H1 (cell line): ENCODE results near the gene C1orf52. TPM values are rescaled to one million over a fixed set of nuclear protein-coding genes. Genes with fewer than 3 reads are reported as not detected.

Experiments used
- CTCF ChIA-PET: fragments of 300-600 bp; sonication (Branson Sonifier 250); formaldehyde crosslinking; loops from one replicate; lab custom pipeline; 2021; ENCODE audit not compliant: partially characterized antibody; lab: Charles Lee
- POLR2A ChIA-PET: fragments of 300-600 bp; sonication (Branson Sonifier 250); formaldehyde crosslinking; loops from one replicate; lab custom pipeline; 2021; ENCODE audit warnings: inconsistent platforms; ENCODE audit not compliant: partially characterized antibody; lab: Charles Lee
- DNase-seq, 2 experiments: peaks; one replicate each; pipeline versions ENCODE4 v3.0.0 to v3.0.0-alpha.2; 2010 to 2022; ENCODE audit warnings: low spot score in 2 of 2, low read depth in 1 of 2, mixed read lengths in 1 of 2
- FAIRE-seq: peaks from 2 replicates; lab custom pipeline; 2011; peaks lifted over from hg19 to GRCh38; lab: Jason Lieb, UNC
- H2AFZ ChIP-seq: 2 replicates; pipeline ENCODE4 v1.8.1; 2012; ENCODE audit warnings: low read length, inconsistent platforms
- H2AK5ac ChIP-seq: 2 replicates; pipeline ENCODE4 v1.6.1; 2013; ENCODE audit warnings: low read depth, low read length
- H2BK120ac ChIP-seq: replicated peaks from 2 replicates; pipeline ENCODE3; 2013; ENCODE audit warnings: low read depth, low read length, inconsistent platforms
- H2BK12ac ChIP-seq: 2 replicates; pipeline ENCODE4 v1.6.1; 2013; ENCODE audit warnings: low read depth, low read length
- H2BK15ac ChIP-seq: 2 replicates; pipeline ENCODE4 v1.6.1; 2013; ENCODE audit warnings: low read length
- H2BK20ac ChIP-seq: 2 replicates; pipeline ENCODE4 v1.6.1; 2013; ENCODE audit warnings: low read length
- H2BK5ac ChIP-seq: 2 replicates; pipeline ENCODE4 v1.6.1; 2013; ENCODE audit warnings: low read depth, low read length
- H3K14ac ChIP-seq: 2 replicates; pipeline ENCODE4 v1.6.1; 2013; ENCODE audit warnings: inconsistent platforms; ENCODE audit not compliant: insufficient read length
- H3K18ac ChIP-seq: 2 replicates; pipeline ENCODE4 v1.6.1; 2013; ENCODE audit warnings: low read length; ENCODE audit errors: extremely low read depth
- H3K23ac ChIP-seq: 2 replicates; pipeline ENCODE4 v1.6.1; 2013; ENCODE audit warnings: inconsistent platforms; ENCODE audit not compliant: insufficient read length
- H3K23me2 ChIP-seq: 2 replicates; pipeline ENCODE4 v1.6.1; 2013; ENCODE audit warnings: low read depth, low read length
- H3K27ac ChIP-seq: 2 replicates; pipeline ENCODE4 v1.6.1; 2011; ENCODE audit warnings: low read depth, low read length, inconsistent platforms
- H3K27me3 ChIP-seq, 4 experiments: replicated peaks in 1 of 4; 1 replicate in 1 of 4; 2 replicates in 3 of 4; pipeline versions ENCODE4 v1.6.1 to v1.8.1; 2011 to 2013; ENCODE audit warnings: low read length in 3 of 4, mild to moderate bottlenecking in 3 of 4, inconsistent platforms in 2 of 4, mixed read lengths in 2 of 4, moderate library complexity in 1 of 4; ENCODE audit not compliant: control insufficient read depth in 3 of 4, insufficient read depth in 3 of 4; ENCODE audit errors: extremely low read depth in 1 of 4
- H3K36me3 ChIP-seq, 4 experiments: 2 replicates each; pipeline versions ENCODE4 v1.6.1 to v1.8.1; 2011 to 2013; ENCODE audit warnings: mild to moderate bottlenecking in 4 of 4, low read length in 3 of 4, moderate library complexity in 2 of 4, control low read depth in 1 of 4, inconsistent platforms in 1 of 4; ENCODE audit not compliant: insufficient read depth in 4 of 4, control insufficient read depth in 2 of 4
- H3K4ac ChIP-seq: replicated peaks from 2 replicates; pipeline ENCODE3; 2013; ENCODE audit warnings: low read length, low read depth, mixed read lengths, inconsistent platforms; ENCODE audit not compliant: insufficient read length
- H3K4me1 ChIP-seq, 4 experiments: replicated peaks in 1 of 4; 1 replicate in 1 of 4; 2 replicates in 3 of 4; pipeline versions ENCODE4 v1.6.1 to v1.8.1; 2011 to 2013; ENCODE audit warnings: low read length in 3 of 4, inconsistent platforms in 2 of 4, mixed read lengths in 1 of 4; ENCODE audit not compliant: insufficient read depth in 4 of 4, control insufficient read depth in 3 of 4
- H3K4me2 ChIP-seq, 2 experiments: 2 replicates each; pipeline versions ENCODE4 v1.6.1 to v1.8.1; 2011 to 2013; ENCODE audit warnings: low read depth in 2 of 2, low read length in 2 of 2, control low read depth in 1 of 2, inconsistent platforms in 1 of 2, mild to moderate bottlenecking in 1 of 2; ENCODE audit not compliant: insufficient read depth in 1 of 2
- H3K4me3 ChIP-seq, 4 experiments: fragments of 200-600, 300-600 bp in 1 of 4; sonication (generic), shearing (Covaris generic), sonication (Bioruptor Twin) in 1 of 4; 2 replicates each; pipeline versions ENCODE4 v1.5.1 to v1.8.1; 2011 to 2016; ENCODE audit warnings: low read length in 4 of 4, low read depth in 3 of 4, control low read depth in 2 of 4, inconsistent platforms in 2 of 4, mild to moderate bottlenecking in 2 of 4, mixed read lengths in 1 of 4, moderate library complexity in 1 of 4; ENCODE audit not compliant: insufficient read depth in 2 of 4; ENCODE audit errors: extremely low read depth in 1 of 4
- H3K56ac ChIP-seq: replicated peaks from 2 replicates; pipeline ENCODE3; 2013; ENCODE audit warnings: low read depth, mild to moderate bottlenecking, mixed read lengths, low read length, inconsistent platforms; ENCODE audit not compliant: insufficient read length
- H3K79me1 ChIP-seq: 2 replicates; pipeline ENCODE4 v1.6.1; 2013; ENCODE audit warnings: low read depth, low read length, control low read depth
- H3K79me2 ChIP-seq, 2 experiments: 2 replicates each; pipeline versions ENCODE4 v1.6.1 to v1.8.1; 2012 to 2013; ENCODE audit warnings: low read length in 2 of 2, mild to moderate bottlenecking in 2 of 2, inconsistent platforms in 1 of 2; ENCODE audit not compliant: insufficient read depth in 2 of 2, control insufficient read depth in 1 of 2
- H3K9ac ChIP-seq, 4 experiments: replicated peaks in 1 of 4; 1 replicate in 1 of 4; 2 replicates in 3 of 4; pipeline versions ENCODE4 v1.6.1 to v1.8.1; 2011 to 2013; ENCODE audit warnings: low read depth in 3 of 4, low read length in 3 of 4, control low read depth in 2 of 4, mild to moderate bottlenecking in 2 of 4, moderate library complexity in 2 of 4, inconsistent platforms in 1 of 4; ENCODE audit errors: extremely low read depth in 1 of 4
- H3K9me3 ChIP-seq, 2 experiments: 2 replicates each; pipeline versions ENCODE4 v1.6.1 to v1.8.1; 2012 to 2013; ENCODE audit warnings: mild to moderate bottlenecking in 2 of 2, moderate library complexity in 2 of 2, control low read depth in 1 of 2, inconsistent platforms in 1 of 2, low read depth in 1 of 2, low read length in 1 of 2, mixed read lengths in 1 of 2; ENCODE audit not compliant: insufficient read depth in 2 of 2
- H4K20me1 ChIP-seq, 2 experiments: replicated peaks in 1 of 2; 2 replicates each; pipeline versions ENCODE3 to v1.8.1; 2011 to 2013; ENCODE audit warnings: inconsistent platforms in 2 of 2, low read length in 2 of 2, mild to moderate bottlenecking in 1 of 2; ENCODE audit not compliant: insufficient read depth in 2 of 2, control insufficient read depth in 1 of 2
- H4K5ac ChIP-seq: 2 replicates; pipeline ENCODE4 v1.6.1; 2013; ENCODE audit warnings: low read length, low read depth, mixed read lengths, inconsistent platforms; ENCODE audit not compliant: insufficient read length
- H4K8ac ChIP-seq: 2 replicates; pipeline ENCODE4 v1.8.0; 2013; ENCODE audit warnings: mild to moderate bottlenecking, moderate library complexity, low read length, inconsistent platforms; ENCODE audit not compliant: insufficient read depth; ENCODE audit errors: extremely low read depth
- H4K91ac ChIP-seq: replicated peaks from 2 replicates; pipeline ENCODE3; 2013; ENCODE audit warnings: low read length, mixed read lengths, inconsistent platforms; ENCODE audit not compliant: insufficient read length
- BCL11A ChIP-seq, 2 experiments: IDR thresholded peaks; one replicate each; pipeline ENCODE4 v1.6.1; 2011; ENCODE audit warnings: low read depth in 2 of 2, low read length in 2 of 2, mild to moderate bottlenecking in 2 of 2
- CREB1 ChIP-seq: IDR thresholded peaks from 2 replicates; pipeline ENCODE4 v1.6.1; 2012; ENCODE audit warnings: inconsistent platforms
- MAFK ChIP-seq: IDR thresholded peaks from 2 replicates; pipeline ENCODE4 v1.6.1; 2012; ENCODE audit warnings: low read depth, mild to moderate bottlenecking, improper control_type of control experiment, low read length
- PHF8 ChIP-seq: fragments of 200-600 bp; sonication (generic); conservative IDR thresholded peaks from 2 replicates; pipeline ENCODE4 v1.7.1; 2012; ENCODE audit warnings: low read depth, mild to moderate bottlenecking, inconsistent platforms, low read length, moderate library complexity
- SP1 ChIP-seq: IDR thresholded peaks from 2 replicates; pipeline ENCODE4 v1.6.1; 2011; ENCODE audit warnings: low read depth, low read length
- TCF12 ChIP-seq: IDR thresholded peaks from 2 replicates; pipeline ENCODE4 v1.6.1; 2011; ENCODE audit warnings: low read depth, mild to moderate bottlenecking, low read length
- YY1 ChIP-seq: IDR thresholded peaks from 2 replicates; pipeline ENCODE4 v1.6.1; 2011; ENCODE audit warnings: low read depth, mild to moderate bottlenecking, low read length
- WGBS, 2 experiments: shearing (Covaris generic) in 1 of 2; methylation state at CpG; one replicate each; pipeline versions ENCODE4 v1.1.6 to v1.1.7; 2013 to 2015; ENCODE audit warnings: low lambda C conversion rate in 2 of 2, mixed read lengths in 2 of 2, inconsistent platforms in 1 of 2, low coverage in 1 of 2, missing lambda C conversion rate in 1 of 2; ENCODE audit not compliant: insufficient replicate concordance in 2 of 2, insufficient coverage in 1 of 2, insufficient read length in 1 of 2; ENCODE audit errors: extremely low coverage in 1 of 2, missing lambda C conversion rate in 1 of 2; 5-methylcytosine and 5-hydroxymethylcytosine counted together
- polyA plus RNA-seq, 7 experiments: library from polyadenylated mRNA; depleted of rRNA in 3 of 7; stranded (reverse) in 5 of 7; unstranded in 2 of 7; fragments of >200 nt in 5 of 7; fragments of 200-250 nt in 2 of 7; gene quantifications; 1 replicate in 5 of 7; 2 replicates in 1 of 7; 4 replicates in 1 of 7; pipeline versions ENCODE4 v1.2.1 to v1.2.3, GENCODE V29; 2011 to 2013; ENCODE audit warnings: missing spikeins in 2 of 7, mixed read lengths in 2 of 7
- total RNA-seq: library from RNA; stranded (reverse); fragmentation: NEBNext Ultra II Directional; extraction: Animal tissue kit (Norgen Biotek cat#: 25700); gene quantifications from 2 replicates; pipeline ENCODE4 v1.2.1, GENCODE V29; 2021
- TF ChIP-seq, protein P1 (sequence below): IDR thresholded peaks from 2 replicates; pipeline ENCODE4 v1.6.1; 2012; ENCODE audit warnings: inconsistent platforms
- TF ChIP-seq, protein P2 (sequence below), 3 experiments: IDR thresholded peaks; 1 replicate in 2 of 3; 2 replicates in 1 of 3; pipeline versions ENCODE4 v1.5.1 to v1.6.1; 2011; ENCODE audit warnings: low read length in 3 of 3, mild to moderate bottlenecking in 3 of 3, inconsistent platforms in 2 of 3, low read depth in 1 of 3, moderate library complexity in 1 of 3; ENCODE audit not compliant: insufficient read depth in 1 of 3; ENCODE audit errors: control extremely low read depth in 1 of 3
- TF ChIP-seq, protein P3 (sequence below): IDR thresholded peaks from 2 replicates; pipeline ENCODE4 v1.6.1; 2011; ENCODE audit warnings: low read depth, mild to moderate bottlenecking, low read length; ENCODE audit not compliant: insufficient read depth

Gene C1orf52
- total and polyA plus RNA-seq, 2 of the 8 experiments (the other 6 are each of a cell fraction or from before 2014, with no cell fraction given): 29.2 to 39.1 TPM

DNA sequence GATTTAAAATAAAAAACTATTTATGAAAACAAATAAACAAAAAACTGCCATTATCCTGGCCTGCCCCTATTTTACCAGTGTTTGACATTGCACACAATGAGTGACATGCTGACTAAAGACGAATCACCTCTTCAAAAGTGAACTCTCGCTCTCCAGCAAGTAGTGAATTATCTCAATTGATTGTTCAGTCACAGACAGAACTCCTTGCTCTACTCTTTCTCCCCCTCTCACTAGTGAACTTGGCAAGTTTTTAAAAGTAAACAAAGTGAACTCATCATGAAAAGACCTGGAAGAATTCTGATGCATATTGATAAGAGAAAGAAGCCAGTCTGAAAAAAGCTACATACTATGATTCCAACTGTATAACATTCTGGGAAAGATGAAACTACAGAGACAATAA is 4.7 kb upstream of the C1orf52 start:
- Histone ChIP-seq H3K9ac (no peak overlapping the region), H3K27me3 (no peaks in the 10 kb centered on the region), H2BK5ac (no peak overlapping the region), H2BK120ac (no peak overlapping the region), H2AK5ac (no peak overlapping the region), H3K9me3 (peaks cover 8 to 12% of the 10 kb centered on the region in 2 experiments; a peak in 3 of 4 replicates), H4K5ac (no peak overlapping the region), H3K4ac (no peak overlapping the region), H4K20me1 (peaks cover 0 to 3% of the 10 kb centered on the region in 2 experiments), H3K79me2 (no peaks in the 10 kb centered on the region), H2AFZ (no peak overlapping the region), H2BK20ac (no peak overlapping the region), H3K14ac (no peak overlapping the region), H3K36me3 (peaks cover 0 to 36% (median 13%) of the 10 kb centered on the region in 4 experiments; a peak in 6 of 8 replicates), H3K27ac (no peak overlapping the region), H3K56ac (no peak overlapping the region), H4K8ac (no peak overlapping the region), H4K91ac (no peak overlapping the region), H3K4me3 (no peak overlapping the region), H3K18ac (no peak overlapping the region), H2BK12ac (no peak overlapping the region), H3K4me1 (peaks cover 0 to 2% (median 0%) of the 10 kb centered on the region in 4 experiments; a peak in 1 of 7 replicates), H3K79me1 (no peaks in the 10 kb centered on the region; the same call in 1 of the 2 replicates), H3K4me2 (no peak overlapping the region), H2BK15ac (no peak overlapping the region), H3K23me2 (no peaks in the 10 kb centered on the region; the same call in 1 of the 2 replicates), H3K23ac (no peak overlapping the region)
- DNase-seq: no peak
- CTCF ChIA-PET: no interaction called here
- 93% methylated on average over 2 of the region's 2 CpGs; no CpG with 5 or more reads in 1 of the 2 experiments for WGBS, 2 experiments
- POLR2A ChIA-PET: interaction anchor here (0.7 to 1.4 kb wide), 2 partner anchors 11 to 13 kb away, joined by 3 read pairs; no protein-coding TSS in a partner anchor
- no peak for FAIRE-seq
- TF ChIP-seq PHF8 (no peak), SP1 (no peak), TCF12 (no peak), CREB1 (no peak), YY1 (no peak), MAFK (no peak), BCL11A (IDR thresholded peaks at IDR 0.05; ENCODE audit: low read depth in 2 of 2, low read length in 2 of 2) (no peak)
- TF ChIP-seq, protein P1, sequence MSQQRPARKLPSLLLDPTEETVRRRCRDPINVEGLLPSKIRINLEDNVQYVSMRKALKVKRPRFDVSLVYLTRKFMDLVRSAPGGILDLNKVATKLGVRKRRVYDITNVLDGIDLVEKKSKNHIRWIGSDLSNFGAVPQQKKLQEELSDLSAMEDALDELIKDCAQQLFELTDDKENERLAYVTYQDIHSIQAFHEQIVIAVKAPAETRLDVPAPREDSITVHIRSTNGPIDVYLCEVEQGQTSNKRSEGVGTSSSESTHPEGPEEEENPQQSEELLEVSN: no peak
- TF ChIP-seq, protein P2, sequence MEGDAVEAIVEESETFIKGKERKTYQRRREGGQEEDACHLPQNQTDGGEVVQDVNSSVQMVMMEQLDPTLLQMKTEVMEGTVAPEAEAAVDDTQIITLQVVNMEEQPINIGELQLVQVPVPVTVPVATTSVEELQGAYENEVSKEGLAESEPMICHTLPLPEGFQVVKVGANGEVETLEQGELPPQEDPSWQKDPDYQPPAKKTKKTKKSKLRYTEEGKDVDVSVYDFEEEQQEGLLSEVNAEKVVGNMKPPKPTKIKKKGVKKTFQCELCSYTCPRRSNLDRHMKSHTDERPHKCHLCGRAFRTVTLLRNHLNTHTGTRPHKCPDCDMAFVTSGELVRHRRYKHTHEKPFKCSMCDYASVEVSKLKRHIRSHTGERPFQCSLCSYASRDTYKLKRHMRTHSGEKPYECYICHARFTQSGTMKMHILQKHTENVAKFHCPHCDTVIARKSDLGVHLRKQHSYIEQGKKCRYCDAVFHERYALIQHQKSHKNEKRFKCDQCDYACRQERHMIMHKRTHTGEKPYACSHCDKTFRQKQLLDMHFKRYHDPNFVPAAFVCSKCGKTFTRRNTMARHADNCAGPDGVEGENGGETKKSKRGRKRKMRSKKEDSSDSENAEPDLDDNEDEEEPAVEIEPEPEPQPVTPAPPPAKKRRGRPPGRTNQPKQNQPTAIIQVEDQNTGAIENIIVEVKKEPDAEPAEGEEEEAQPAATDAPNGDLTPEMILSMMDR (IDR thresholded peaks at IDR 0.05; ENCODE audit: control extremely low read depth in 1 of 3, insufficient read depth in 1 of 3, low read depth in 1 of 3, low read length in 3 of 3): no peak
- TF ChIP-seq, protein P3, sequence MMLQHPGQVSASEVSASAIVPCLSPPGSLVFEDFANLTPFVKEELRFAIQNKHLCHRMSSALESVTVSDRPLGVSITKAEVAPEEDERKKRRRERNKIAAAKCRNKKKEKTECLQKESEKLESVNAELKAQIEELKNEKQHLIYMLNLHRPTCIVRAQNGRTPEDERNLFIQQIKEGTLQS: no peak
